Activated CD4-positive, CD25-positive, alpha-beta regulatory T cell treated with anti-CD3 and anti-CD28 coated beads, Interleukin-2, amount 50 U/mL, for 24 hours (primary cell): ENCODE measurements around the gene TM4SF20.
"Not testable (repeated sequence)": the region's sequence is repeated elsewhere in the genome, so short reads cannot be mapped to it uniquely, and the experiment has no call there.

Experiments
- ATAC-seq, 2 donors: fragments of 150-1000 bp; cut with Tn5 transposase; one replicate each; pipeline ENCODE4 v1.10.0; 2021; ENCODE audit warnings: mild to moderate bottlenecking in 1 of 2, moderate library complexity in 1 of 2

The TM4SF20 gene

GRCh38 chr2:227366769-227367426 lies 12.2 kb downstream of the TM4SF20 start:
- ATAC-seq = no peak

- ATAC-seq = no peak
These were observed 13.3 kb downstream of the TM4SF20 start for GRCh38 chr2:227365833-227366232.

- ATAC-seq = not testable (repeated sequence)
These were observed 14.4 kb downstream of the TM4SF20 start for GRCh38 chr2:227364585-227365263.

- peak in 1 of 2 donors; percentile 33 for ATAC-seq
These were observed 15.3 kb downstream of the TM4SF20 start for GRCh38 chr2:227363756-227364155.

GRCh38 chr2:227360351-227360750 lies 18.8 kb downstream of the TM4SF20 start:
- ATAC-seq = no peak

GRCh38 chr2:227351639-227352038 lies 27.5 kb downstream of the TM4SF20 start:
- ATAC-seq = peak in 1 of 2 donors; percentile 48

GRCh38 chr2:227349989-227350612 lies 29.0 kb downstream of the TM4SF20 start:
- no peak for ATAC-seq

GRCh38 chr2:227348324-227348723 lies 30.8 kb downstream of the TM4SF20 start:
- ATAC-seq = no peak

GRCh38 chr2:227347117-227347516 lies 32.0 kb downstream of the TM4SF20 start:
- no peak for ATAC-seq

GRCh38 chr2:227344231-227344630 lies 34.9 kb downstream of the TM4SF20 start:
- no peak for ATAC-seq

GRCh38 chr2:227341553-227341952 lies 37.6 kb downstream of the TM4SF20 start:
- ATAC-seq = no peak

- ATAC-seq = no peak
These were observed 39.0 kb downstream of the TM4SF20 start for GRCh38 chr2:227340106-227340505.

GRCh38 chr2:227339098-227339599 lies 40.0 kb downstream of the TM4SF20 start:
- no peak for ATAC-seq

GRCh38 chr2:227337442-227337841 lies 41.7 kb downstream of the TM4SF20 start:
- ATAC-seq = no peak

GRCh38 chr2:227335713-227336112 lies 43.4 kb downstream of the TM4SF20 start:
- ATAC-seq = no peak

- no peak for ATAC-seq
These were observed 52.3 kb downstream of the TM4SF20 start for GRCh38 chr2:227326783-227327182.

GRCh38 chr2:227325839-227326195 lies 53.3 kb downstream of the TM4SF20 start:
- ATAC-seq = no peak

- ATAC-seq = peak; percentile 98 to 99
These were observed 53.9 kb downstream of the TM4SF20 start, which contains the start of gene MFF for GRCh38 chr2:227324995-227325838. Gene MFF, plus strand, starts transcription at chr2:227325251. Its CDS starts 5,415 bp downstream, at chr2:227330666.

GRCh38 chr2:227324642-227324994 lies 54.5 kb downstream of the TM4SF20 start:
- no peak for ATAC-seq

- no peak for ATAC-seq
These were observed 55.3 kb downstream of the TM4SF20 start for GRCh38 chr2:227323818-227324217.

- no peak for ATAC-seq
These were observed 56.4 kb downstream of the TM4SF20 start for GRCh38 chr2:227322530-227323205.
